K562 (cell line): Measurements from ENCODE around the gene ZDHHC14. TPM values are rescaled to one million over a fixed set of nuclear protein-coding genes. Genes with fewer than 3 reads are reported as not detected.

ENCODE experiments used
- RAD21 ChIP-seq, 2 experiments: fragments of 250-450 bp in 1 of 2; fragments of 450-650 bp in 1 of 2; sonication (Bioruptor Pico) in 1 of 2; formaldehyde crosslinking in 1 of 2; IDR thresholded peaks in 1 of 2; conservative IDR thresholded peaks in 1 of 2; 2 replicates each; pipeline versions ENCODE4 v1.4.0 to v1.8.0; 2020 to 2022; ENCODE audit warnings: mild to moderate bottlenecking in 2 of 2, moderate library complexity in 1 of 2
- ZFX ChIP-seq: sonication (generic); formaldehyde crosslinking; IDR thresholded peaks from 2 replicates; pipeline ENCODE4 v1.8.0; 2022; ENCODE audit warnings: mild to moderate bottlenecking, missing genetic modification reagents, moderate library complexity
- ZNF79 ChIP-seq: fragments of 250-450 bp; sonication (Bioruptor Pico); IDR thresholded peaks from 2 replicates; pipeline ENCODE4 v1.4.0; 2020; ENCODE audit warnings: low read depth, mild to moderate bottlenecking, moderate library complexity
- ZNF830 ChIP-seq: fragments of 250-450 bp; sonication (Bioruptor Pico); IDR thresholded peaks from 2 replicates; pipeline ENCODE4 v1.5.0; 2021; ENCODE audit warnings: mild to moderate bottlenecking
- polyA plus RNA-seq, 8 experiments: library from polyadenylated mRNA; depleted of rRNA in 4 of 8; stranded (reverse) in 5 of 8; unstranded in 3 of 8; fragments of >200 nt; fragmentation: Nextera tagmentation in 2 of 8; fragmentation: Illumina TruSeq in 1 of 8; extraction: Ambion mirVana in 2 of 8; extraction: Trizol in 1 of 8; gene quantifications; 2 replicates each; pipeline versions ENCODE4 v1.2.1 to v1.2.3, GENCODE V29; 2011 to 2014; ENCODE audit warnings: inconsistent platforms in 1 of 8, missing spikeins in 1 of 8
- total RNA-seq, 7 experiments: library from RNA; depleted of rRNA in 6 of 7; stranded (reverse); fragments of >200 nt in 6 of 7; fragmentation: Illumina TruSeq in 2 of 7; extraction: Trizol in 2 of 7; gene quantifications; 2 replicates each; pipeline versions ENCODE4 v1.2.1 to v1.2.3, GENCODE V29; 2011 to 2021; ENCODE audit warnings: low replicate concordance in 1 of 7
- TF ChIP-seq, protein P1 (sequence below): conservative IDR thresholded peaks from 2 replicates; pipeline ENCODE4 v1.6.1; 2011; ENCODE audit warnings: low read depth, mild to moderate bottlenecking, low read length; ENCODE audit not compliant: control insufficient read depth
- TF ChIP-seq, protein P2 (sequence below), 3 experiments: fragments of 200-800 bp in 1 of 3; sonication (Bioruptor generic) in 1 of 3; sonication (generic) in 1 of 3; formaldehyde crosslinking in 1 of 3; IDR thresholded peaks; 2 replicates each; pipeline versions ENCODE4 v1.6.1 to v1.8.0; 2016 to 2022; ENCODE audit warnings: mild to moderate bottlenecking in 2 of 3, missing compliant biosample characterization in 2 of 3, missing genetic modification characterization in 2 of 3, missing genetic modification reagents in 1 of 3
- TF ChIP-seq, protein P3 (sequence below): sonication (generic); IDR thresholded peaks from 2 replicates; pipeline ENCODE4 v1.6.1; 2016

Gene ZDHHC14
- total and polyA plus RNA-seq, 9 of the 15 experiments (the other 6 are each of a cell fraction or from before 2014, with no cell fraction given): 0.92 to 23.1 (median 13.8) TPM

- TF ChIP-seq, protein P1, sequence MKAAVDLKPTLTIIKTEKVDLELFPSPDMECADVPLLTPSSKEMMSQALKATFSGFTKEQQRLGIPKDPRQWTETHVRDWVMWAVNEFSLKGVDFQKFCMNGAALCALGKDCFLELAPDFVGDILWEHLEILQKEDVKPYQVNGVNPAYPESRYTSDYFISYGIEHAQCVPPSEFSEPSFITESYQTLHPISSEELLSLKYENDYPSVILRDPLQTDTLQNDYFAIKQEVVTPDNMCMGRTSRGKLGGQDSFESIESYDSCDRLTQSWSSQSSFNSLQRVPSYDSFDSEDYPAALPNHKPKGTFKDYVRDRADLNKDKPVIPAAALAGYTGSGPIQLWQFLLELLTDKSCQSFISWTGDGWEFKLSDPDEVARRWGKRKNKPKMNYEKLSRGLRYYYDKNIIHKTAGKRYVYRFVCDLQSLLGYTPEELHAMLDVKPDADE: no peak
- TF ChIP-seq ZFX (CRISPR knock-in tag) (no peak), RAD21 (CRISPR knock-in tag; conservative IDR thresholded peaks at IDR 0.05 in 1 of 2, IDR thresholded peaks at IDR 0.05 in 1 of 2) (peak; percentile 36 to 47; a peak in 3 of 4 replicates), ZNF79 (CRISPR knock-in tag) (no peak), ZNF830 (CRISPR knock-in tag) (no peak)
- TF ChIP-seq, protein P2, sequence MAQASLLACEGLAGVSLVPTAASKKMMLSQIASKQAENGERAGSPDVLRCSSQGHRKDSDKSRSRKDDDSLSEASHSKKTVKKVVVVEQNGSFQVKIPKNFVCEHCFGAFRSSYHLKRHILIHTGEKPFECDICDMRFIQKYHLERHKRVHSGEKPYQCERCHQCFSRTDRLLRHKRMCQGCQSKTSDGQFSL (CRISPR knock-in tag; IDR thresholded peaks at IDR 0.05): peak; percentile 38; the same call in 1 of the 2 replicates
- TF ChIP-seq, protein P2 (tag; IDR thresholded peaks at IDR 0.05): no peak
- TF ChIP-seq, protein P3, sequence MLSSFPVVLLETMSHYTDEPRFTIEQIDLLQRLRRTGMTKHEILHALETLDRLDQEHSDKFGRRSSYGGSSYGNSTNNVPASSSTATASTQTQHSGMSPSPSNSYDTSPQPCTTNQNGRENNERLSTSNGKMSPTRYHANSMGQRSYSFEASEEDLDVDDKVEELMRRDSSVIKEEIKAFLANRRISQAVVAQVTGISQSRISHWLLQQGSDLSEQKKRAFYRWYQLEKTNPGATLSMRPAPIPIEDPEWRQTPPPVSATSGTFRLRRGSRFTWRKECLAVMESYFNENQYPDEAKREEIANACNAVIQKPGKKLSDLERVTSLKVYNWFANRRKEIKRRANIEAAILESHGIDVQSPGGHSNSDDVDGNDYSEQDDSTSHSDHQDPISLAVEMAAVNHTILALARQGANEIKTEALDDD: peak; percentile 61
Measured at GRCh38 chr6:157614026-157614568, 233.1 kb downstream of the ZDHHC14 start (continued).
